HG03108 (cell line): ENCODE data around the gene DLG2.
"Not testable (repeated sequence)": the region's sequence is repeated elsewhere in the genome, so short reads cannot be mapped to it uniquely, and the experiment has no call there.

Source experiments
- ATAC-seq: cut with Tn5 transposase; IDR thresholded peaks from one replicate; pipeline ENCODE4 v1.9.1; 2021; ENCODE audit warnings: moderate library complexity; ENCODE audit not compliant: unreplicated experiment

Gene DLG2

GRCh38 chr11:84316866-84317555, 1310.1 kb downstream of the DLG2 start:
- ATAC-seq: no peak

GRCh38 chr11:84313830-84314359, 1313.2 kb downstream of the DLG2 start:
- no peak for ATAC-seq

GRCh38 chr11:84310268-84310667, 1316.9 kb downstream of the DLG2 start:
- ATAC-seq: no peak

- not testable (repeated sequence) for ATAC-seq
These were observed 1318.7 kb downstream of the DLG2 start for GRCh38 chr11:84308491-84308890.

- ATAC-seq: no peak
These were observed 1327.1 kb downstream of the DLG2 start for GRCh38 chr11:84300092-84300491.

GRCh38 chr11:84297570-84297969, 1329.6 kb downstream of the DLG2 start:
- no peak for ATAC-seq

GRCh38 chr11:84295815-84296214, 1331.3 kb downstream of the DLG2 start:
- no peak for ATAC-seq

- ATAC-seq: no peak
These were observed 1334.2 kb downstream of the DLG2 start for GRCh38 chr11:84292955-84293354.

GRCh38 chr11:84292006-84292405, 1335.1 kb downstream of the DLG2 start:
- ATAC-seq: no peak

- no peak for ATAC-seq
These were observed 1336.5 kb downstream of the DLG2 start for GRCh38 chr11:84290647-84291046.

GRCh38 chr11:84289381-84289906, 1337.7 kb downstream of the DLG2 start:
- peak; percentile 98 for ATAC-seq

- no peak for ATAC-seq
These were observed 1353.6 kb downstream of the DLG2 start for GRCh38 chr11:84273541-84273940.

GRCh38 chr11:84270466-84270865, 1356.7 kb downstream of the DLG2 start:
- no peak for ATAC-seq

- ATAC-seq: no peak
These were observed 1363.1 kb downstream of the DLG2 start for GRCh38 chr11:84264066-84264465.

- no peak for ATAC-seq
These were observed 1365.4 kb downstream of the DLG2 start for GRCh38 chr11:84261707-84262106.

- ATAC-seq: no peak
These were observed 1366.3 kb downstream of the DLG2 start for GRCh38 chr11:84260862-84261261.

- no peak for ATAC-seq
These were observed 1370.5 kb downstream of the DLG2 start for GRCh38 chr11:84256618-84257017.

GRCh38 chr11:84255483-84255882, 1371.7 kb downstream of the DLG2 start:
- no peak for ATAC-seq

GRCh38 chr11:84250834-84251613, 1376.1 kb downstream of the DLG2 start:
- no peak for ATAC-seq

- peak; percentile 61 for ATAC-seq
These were observed 1377.6 kb downstream of the DLG2 start for GRCh38 chr11:84249344-84250135.

GRCh38 chr11:84247926-84248325, 1379.2 kb downstream of the DLG2 start:
- no peak for ATAC-seq
